HepG2 (cell line): Measurements from ENCODE around the gene RGS6. TPM values are rescaled to one million over a fixed set of nuclear protein-coding genes. Genes with fewer than 3 reads are reported as not detected.

Experiments
- ATAC-seq: fragments of 200-7000 bp; cut with Tn5 transposase; 3 replicates; pipeline ENCODE4 v1.9.1; 2020; ENCODE audit warnings: mild to moderate bottlenecking, moderate library complexity
- BruUV-seq: library from RNA; stranded (reverse); fragments of 400-500 nt; replicated peaks from 2 replicates; lab custom pipeline; 2021; lab: Mats Ljungman, UMichigan
- CTCF ChIA-PET: fragments of 300-600 bp; formaldehyde crosslinking; extraction: SDS; loops from one replicate; lab custom pipeline; 2021; ENCODE audit warnings: low total read pairs, inconsistent platforms, low intra/inter-chr PET ratio; lab: Yijun Ruan, JAX
- POLR2A ChIA-PET: fragments of 350-600 bp; sonication (Branson Sonifier 250); formaldehyde crosslinking; loops from one replicate; lab custom pipeline; 2020; ENCODE audit warnings: antibody characterized with exemption, inconsistent platforms; lab: Yijun Ruan, JAX
- DNase-seq: peaks from one replicate; pipeline ENCODE4 v3.0.0-alpha.2; 2015; ENCODE audit warnings: low spot score
- FAIRE-seq: peaks from 3 replicates; lab custom pipeline; 2011; peaks lifted over from hg19 to GRCh38; lab: Jason Lieb, UNC
- H2AFZ ChIP-seq: one replicate; pipeline ENCODE4 v1.6.1; 2011; ENCODE audit warnings: low read length, inconsistent platforms
- H3K27ac ChIP-seq: fragments of 300-600 bp; 3 replicates; pipeline ENCODE4 v1.8.0; 2011; ENCODE audit warnings: mixed run types, mild to moderate bottlenecking, mixed read lengths, low read length, inconsistent platforms; ENCODE audit not compliant: insufficient read depth; ENCODE audit errors: extremely low read length
- H3K27me3 ChIP-seq, 2 experiments: fragments of 200-600 bp in 1 of 2; 2 replicates in 1 of 2; 3 replicates in 1 of 2; pipeline versions ENCODE4 v1.6.0 to v1.8.0; 2011; ENCODE audit warnings: low read length in 2 of 2, mild to moderate bottlenecking in 2 of 2, moderate library complexity in 2 of 2, inconsistent platforms in 1 of 2; ENCODE audit not compliant: insufficient read depth in 2 of 2, control insufficient read depth in 1 of 2
- H3K36me3 ChIP-seq, 2 experiments: fragments of 200-600 bp in 1 of 2; replicated peaks in 1 of 2; 2 replicates in 1 of 2; 3 replicates in 1 of 2; pipeline versions ENCODE4 v1.5.1 to v1.8.0; 2011; ENCODE audit warnings: low read length in 2 of 2, inconsistent platforms in 1 of 2; ENCODE audit not compliant: insufficient read depth in 2 of 2, control insufficient read depth in 1 of 2
- H3K4me1 ChIP-seq: 2 replicates; pipeline ENCODE4 v1.5.1; 2012; ENCODE audit warnings: low read length, inconsistent platforms; ENCODE audit not compliant: insufficient read depth
- H3K4me2 ChIP-seq: 2 replicates; pipeline ENCODE4 v1.6.0; 2011; ENCODE audit warnings: low read depth, low read length, inconsistent platforms
- H3K4me3 ChIP-seq, 3 experiments: fragments of 200-600 bp in 1 of 3; sonication (generic), shearing (Covaris generic) in 1 of 3; replicated peaks in 1 of 3; 2 replicates each; pipeline ENCODE4 v1.5.1; 2011 to 2016; ENCODE audit warnings: low read length in 3 of 3, inconsistent platforms in 2 of 3, low read depth in 2 of 3, mild to moderate bottlenecking in 2 of 3, control low read depth in 1 of 3, mixed read lengths in 1 of 3; ENCODE audit not compliant: insufficient read depth in 1 of 3
- H3K79me2 ChIP-seq: one replicate; pipeline ENCODE4 v1.6.1; 2011; ENCODE audit warnings: low read length, inconsistent platforms; ENCODE audit not compliant: insufficient read depth
- H3K9ac ChIP-seq: 2 replicates; pipeline ENCODE4 v1.6.0; 2011; ENCODE audit warnings: mild to moderate bottlenecking, low read depth, low read length, inconsistent platforms; ENCODE audit not compliant: insufficient read depth
- H3K9me3 ChIP-seq: 2 replicates; pipeline ENCODE4 v1.5.1; 2012; ENCODE audit warnings: mild to moderate bottlenecking, low read length
- H4K20me1 ChIP-seq: 2 replicates; pipeline ENCODE4 v1.6.0; 2011; ENCODE audit warnings: inconsistent platforms, mild to moderate bottlenecking, low read length, moderate library complexity; ENCODE audit not compliant: insufficient read depth
- ATF6 ChIP-seq: sonication (generic); formaldehyde crosslinking; conservative IDR thresholded peaks from 2 replicates; pipeline ENCODE4 v1.4.0; 2020; ENCODE audit warnings: missing genetic modification reagents
- EEA1 ChIP-seq: sonication (generic); formaldehyde crosslinking; IDR thresholded peaks from 2 replicates; pipeline ENCODE4 v1.5.1; 2020; ENCODE audit warnings: mild to moderate bottlenecking, missing genetic modification reagents, borderline replicate concordance
- GTF3A ChIP-seq: sonication (generic); formaldehyde crosslinking; conservative IDR thresholded peaks from 2 replicates; pipeline ENCODE4 v1.4.0; 2020; ENCODE audit warnings: mild to moderate bottlenecking, missing genetic modification reagents
- RCOR2 ChIP-seq: IDR thresholded peaks from 2 replicates; pipeline ENCODE4 v1.6.1; 2016; ENCODE audit warnings: missing biosample characterization, missing genetic modification reagents
- TFDP1 ChIP-seq: IDR thresholded peaks from 2 replicates; pipeline ENCODE4 v1.6.1; 2016; ENCODE audit warnings: missing compliant biosample characterization, missing genetic modification reagents, borderline replicate concordance
- ZNF282 ChIP-seq: fragments of 450-650 bp; IDR thresholded peaks from 2 replicates; pipeline ENCODE4 v1.6.1; 2018; ENCODE audit not compliant: partially characterized antibody
- ZNF30 ChIP-seq: sonication (generic); formaldehyde crosslinking; IDR thresholded peaks from 2 replicates; pipeline ENCODE4 v1.5.0; 2020; ENCODE audit warnings: mild to moderate bottlenecking, missing genetic modification reagents
- ZNF652 ChIP-seq: IDR thresholded peaks from 2 replicates; pipeline ENCODE4 v1.6.1; 2016; ENCODE audit warnings: low read depth, borderline replicate concordance
- ZNF766 ChIP-seq: sonication (generic); formaldehyde crosslinking; IDR thresholded peaks from 2 replicates; pipeline ENCODE4 v1.5.0; 2020; ENCODE audit warnings: missing genetic modification reagents, borderline replicate concordance
- ZNF768 ChIP-seq: sonication (generic); formaldehyde crosslinking; IDR thresholded peaks from 2 replicates; pipeline ENCODE4 v1.4.0; 2020; ENCODE audit warnings: missing genetic modification reagents
- ZNF883 ChIP-seq: sonication (generic); formaldehyde crosslinking; IDR thresholded peaks from 2 replicates; pipeline ENCODE4 v1.5.1; 2020; ENCODE audit warnings: mild to moderate bottlenecking, missing genetic modification reagents; ENCODE audit errors: not compliant biosample characterization
- ZUFSP ChIP-seq: sonication (generic); formaldehyde crosslinking; IDR thresholded peaks from 2 replicates; pipeline ENCODE4 v1.9.0; 2021; ENCODE audit warnings: missing genetic modification reagents, mild to moderate bottlenecking, borderline replicate concordance
- whole genome bisulfite sequencing: methylation state at CpG from one replicate; pipeline ENCODE4 v1.1.6; 2017; ENCODE audit warnings: low lambda C conversion rate; 5-methylcytosine and 5-hydroxymethylcytosine counted together
- in situ Hi-C: cut with HindIII; loops from 2 replicates; pipeline ENCODE4 v1.10.0; 2017; ENCODE audit warnings: low pct_unique_long_range_greater_than_20kb; ENCODE audit not compliant: extremely low pct_ligation_motif_present
- intact Hi-C: fragments of 100-400 bp; cut with micrococcal nuclease; formaldehyde crosslinking; loops from one replicate; pipeline ENCODE4 v1.10.0; 2022; ENCODE audit not compliant: unreplicated experiment
- polyA plus RNA-seq, 8 experiments: library from polyadenylated mRNA; depleted of rRNA in 3 of 8; stranded (reverse) in 7 of 8; unstranded in 1 of 8; fragments of >200 nt; fragmentation: Illumina TruSeq in 4 of 8; extraction: Trizol in 4 of 8; gene quantifications; 2 replicates each; pipeline versions ENCODE4 v1.2.1 to v1.2.3, GENCODE V29; 2011 to 2016; ENCODE audit warnings: low read depth in 4 of 8, missing spikeins in 1 of 8, mixed read lengths in 1 of 8; ENCODE audit not compliant: insufficient read depth in 1 of 8
- total RNA-seq, 5 experiments: library from RNA; depleted of rRNA; stranded (reverse); fragments of >200 nt; fragmentation: Illumina TruSeq; extraction: Trizol; gene quantifications; 2 replicates each; pipeline ENCODE4 v1.2.3, GENCODE V29; 2016; ENCODE audit warnings: low read depth in 1 of 5
- TF ChIP-seq, protein P1 (sequence below): sonication (generic); formaldehyde crosslinking; IDR thresholded peaks from 2 replicates; pipeline ENCODE4 v1.8.0; 2022; ENCODE audit warnings: mild to moderate bottlenecking, missing genetic modification reagents

The RGS6 gene
- total and polyA plus RNA-seq, 2 of the 13 experiments (the other 11 are each of a cell fraction or from before 2014, with no cell fraction given) = not detected

- H3K4me3 ChIP-seq = no peak overlapping the region
- no peaks in the 10 kb centered on the region for H3K9me3 ChIP-seq
- TF ChIP-seq ZNF883 (CRISPR knock-in tag) (no peak), ZNF652 (CRISPR knock-in tag) (no peak), RCOR2 (no peak), TFDP1 (no peak), ZNF766 (CRISPR knock-in tag) (no peak), GTF3A (CRISPR knock-in tag) (no peak), ZNF768 (no peak)
- peaks cover 0 to 5% of the 10 kb centered on the region in 2 experiments; a peak in 2 of 5 replicates for H3K27me3 ChIP-seq
- no peaks in the 10 kb centered on the region for H3K36me3 ChIP-seq
- DNase-seq (no peak), ATAC-seq (no peak), FAIRE-seq (no peak)
- no peak overlapping the region for H3K27ac ChIP-seq
- no peaks in the 10 kb centered on the region for H4K20me1 ChIP-seq
- BruUV-seq = no TSS peak
- no peak overlapping the region for H3K9ac ChIP-seq
- ChIA-PET POLR2A (no interaction called here), CTCF (no interaction called here)
- no peak overlapping the region for H2AFZ ChIP-seq
- no peak overlapping the region for H3K4me2 ChIP-seq
- H3K4me1 ChIP-seq = no peaks in the 10 kb centered on the region
- in situ Hi-C loops = no loop called here
- 3% methylated on average over 3 of the region's 3 CpGs for WGBS
- no peaks in the 10 kb centered on the region for H3K79me2 ChIP-seq
- intact Hi-C loops = no loop called here
Measured at GRCh38 chr14:72614365-72614764, 682.1 kb downstream of the RGS6 start.

DNA sequence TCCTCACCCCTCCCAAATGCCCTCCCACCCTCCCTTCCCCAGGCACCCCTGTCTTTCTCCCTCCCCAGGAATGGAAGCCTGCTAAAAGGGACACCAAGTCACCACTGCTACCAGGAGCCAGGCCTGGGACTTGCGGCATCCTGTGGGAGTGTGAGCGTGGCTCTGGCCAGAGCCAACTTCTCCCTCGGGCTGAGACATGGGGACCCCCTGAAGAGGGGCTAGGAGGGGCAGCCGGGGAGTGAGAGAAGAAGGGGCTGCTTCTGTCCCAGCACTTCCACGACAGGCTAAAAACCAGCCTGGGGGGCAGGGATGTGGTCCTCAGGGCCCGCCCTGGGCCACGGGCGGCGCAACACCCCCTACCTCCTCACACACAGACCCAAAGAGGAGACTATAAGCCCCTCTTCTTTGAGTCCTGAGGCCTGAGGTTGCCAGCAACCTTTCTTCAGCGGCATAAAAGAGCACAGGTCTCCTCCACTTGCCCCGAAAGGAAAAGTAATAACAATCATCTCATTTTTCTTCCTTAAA, 682.7 kb downstream of the RGS6 start:
- in situ Hi-C loops = no loop called here
- intact Hi-C loops = no loop called here
- no peaks in the 10 kb centered on the region for H3K4me1 ChIP-seq
- ChIA-PET POLR2A (no interaction called here), CTCF (no interaction called here)
- FAIRE-seq = no peak
- H3K79me2 ChIP-seq = no peaks in the 10 kb centered on the region
- no peaks in the 10 kb centered on the region for H3K36me3 ChIP-seq
- H3K27me3 ChIP-seq = peaks cover 0 to 3% of the 10 kb centered on the region in 2 experiments; a peak in 2 of 5 replicates
- no peak overlapping the region for H3K9ac ChIP-seq
- 34% methylated on average over 6 of the region's 11 CpGs for WGBS
- H2AFZ ChIP-seq = no peak overlapping the region
- no TSS peak for BruUV-seq
- no peak for DNase-seq
- H3K27ac ChIP-seq = no peak overlapping the region
- H3K4me3 ChIP-seq = no peak overlapping the region
- no peak for ATAC-seq
- no peak overlapping the region for H3K4me2 ChIP-seq
- H3K9me3 ChIP-seq = no peaks in the 10 kb centered on the region
- H4K20me1 ChIP-seq = no peaks in the 10 kb centered on the region
- TF ChIP-seq ZNF282 (no peak), ZNF30 (CRISPR knock-in tag) (no peak), ATF6 (CRISPR knock-in tag) (no peak), ZUFSP (CRISPR knock-in tag) (no peak), EEA1 (CRISPR knock-in tag) (no peak)
- TF ChIP-seq, protein P1, sequence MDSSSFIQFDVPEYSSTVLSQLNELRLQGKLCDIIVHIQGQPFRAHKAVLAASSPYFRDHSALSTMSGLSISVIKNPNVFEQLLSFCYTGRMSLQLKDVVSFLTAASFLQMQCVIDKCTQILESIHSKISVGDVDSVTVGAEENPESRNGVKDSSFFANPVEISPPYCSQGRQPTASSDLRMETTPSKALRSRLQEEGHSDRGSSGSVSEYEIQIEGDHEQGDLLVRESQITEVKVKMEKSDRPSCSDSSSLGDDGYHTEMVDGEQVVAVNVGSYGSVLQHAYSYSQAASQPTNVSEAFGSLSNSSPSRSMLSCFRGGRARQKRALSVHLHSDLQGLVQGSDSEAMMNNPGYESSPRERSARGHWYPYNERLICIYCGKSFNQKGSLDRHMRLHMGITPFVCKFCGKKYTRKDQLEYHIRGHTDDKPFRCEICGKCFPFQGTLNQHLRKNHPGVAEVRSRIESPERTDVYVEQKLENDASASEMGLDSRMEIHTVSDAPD (CRISPR knock-in tag) = no peak
